ENCODE data around the gene FOXL3. TPM values are rescaled to one million over a fixed set of nuclear protein-coding genes. Genes with fewer than 3 reads are reported as not detected.

Gene FOXL3
- total RNA-seq, 6 experiments from 2014 or later: not detected

DNA sequence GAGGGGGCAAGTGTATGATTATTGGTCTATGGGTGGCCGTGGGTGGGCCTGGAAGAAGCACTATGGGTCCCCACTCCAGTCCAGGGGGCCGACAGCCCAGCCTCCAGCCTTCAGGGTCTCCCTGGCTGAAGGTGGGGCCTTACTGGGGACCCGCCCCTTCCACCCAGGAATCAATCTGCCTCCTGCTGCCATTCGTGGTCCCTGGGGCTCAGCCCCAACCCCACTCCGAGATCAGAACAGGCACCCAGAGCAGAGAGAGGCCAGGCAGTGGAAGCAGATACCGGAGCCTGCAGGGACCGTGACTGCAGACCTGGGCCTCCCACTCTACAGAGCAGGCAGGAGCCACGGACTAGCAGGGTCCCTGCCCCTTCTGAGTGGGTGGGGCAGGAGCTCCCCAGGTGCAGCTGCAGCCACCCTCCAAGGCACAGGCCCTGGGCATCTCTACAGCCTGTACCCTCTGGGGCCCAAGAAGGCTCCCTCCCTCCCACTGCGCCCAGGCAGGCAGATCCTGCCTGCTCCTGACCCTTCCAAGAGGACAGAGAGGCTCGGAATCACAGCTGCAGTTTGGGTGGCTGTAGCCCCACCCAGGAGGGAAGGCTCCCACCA is 13.6 kb upstream of the FOXL3 start:
- no peak overlapping the region for H3K27ac Mint-ChIP-seq
- peaks cover 7% of the 10 kb centered on the region for H3K4me1 Mint-ChIP-seq (ENCODE audit: low read depth)
- no peak for DNase-seq
- H3K4me3 Mint-ChIP-seq: no peak overlapping the region
- TF ChIP-seq CTCF (IDR thresholded peaks at IDR 0.05): no peak
- H3K9me3 Mint-ChIP-seq: peaks cover 10% of the 10 kb centered on the region
- H3K36me3 Mint-ChIP-seq (ENCODE audit: low read depth): peaks cover 5% of the 10 kb centered on the region
- peaks cover 34% of the 10 kb centered on the region for H3K27me3 Mint-ChIP-seq (ENCODE audit: insufficient read depth)

- peaks cover 42% of the 10 kb centered on the region for H3K27me3 Mint-ChIP-seq (ENCODE audit: insufficient read depth)
- no peak for TF ChIP-seq CTCF (IDR thresholded peaks at IDR 0.05)
- H3K27ac Mint-ChIP-seq: no peak overlapping the region
- peaks cover 10% of the 10 kb centered on the region for H3K9me3 Mint-ChIP-seq
- peak; percentile 12 for DNase-seq
- H3K36me3 Mint-ChIP-seq (ENCODE audit: low read depth): peaks cover 5% of the 10 kb centered on the region
- H3K4me3 Mint-ChIP-seq: no peak overlapping the region
- H3K4me1 Mint-ChIP-seq (ENCODE audit: low read depth): peaks cover 7% of the 10 kb centered on the region
Measured at GRCh38 chr7:277228-277627, 12.7 kb upstream of the FOXL3 start.

GRCh38 chr7:278081-278480 is 11.9 kb upstream of the FOXL3 start:
- no peak for DNase-seq

DNA sequence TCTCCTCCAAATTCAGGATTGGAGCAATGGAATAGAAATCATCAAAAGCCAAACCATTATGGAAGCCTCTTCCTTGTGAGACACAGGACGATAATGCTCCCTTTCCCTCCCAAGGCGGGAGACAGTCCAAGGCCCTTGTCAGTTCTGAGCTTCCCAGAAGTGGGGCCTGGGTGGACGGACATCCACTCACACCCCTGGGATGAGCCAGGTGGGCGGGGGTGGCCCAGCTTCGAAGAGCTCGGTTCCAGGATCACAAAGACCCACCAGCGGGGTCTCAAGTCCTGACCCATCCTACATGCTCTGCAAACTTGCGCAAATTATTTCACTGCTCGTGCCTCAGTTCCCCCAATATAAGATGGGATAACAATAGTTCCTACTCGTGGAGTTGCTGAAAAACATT is 10.1 kb upstream of the FOXL3 start:
- Mint-ChIP-seq H3K4me1 (ENCODE audit: low read depth) (peaks cover 5% of the 10 kb centered on the region), H3K4me3 (no peak overlapping the region), H3K27me3 (ENCODE audit: insufficient read depth) (peaks cover 39% of the 10 kb centered on the region), H3K27ac (no peak overlapping the region), H3K36me3 (ENCODE audit: low read depth) (no peaks in the 10 kb centered on the region; the same call in 1 of the 2 replicates), H3K9me3 (no peaks in the 10 kb centered on the region; the same call in 1 of the 2 replicates)
- no peak for TF ChIP-seq CTCF (IDR thresholded peaks at IDR 0.05)
- DNase-seq: no peak

More at GRCh38 chr7:278081-278480, 11.9 kb upstream of the FOXL3 start:
- peaks cover 5% of the 10 kb centered on the region for H3K36me3 Mint-ChIP-seq (ENCODE audit: low read depth)
- no peak overlapping the region for H3K4me3 Mint-ChIP-seq
- H3K27me3 Mint-ChIP-seq (ENCODE audit: insufficient read depth): peaks cover 42% of the 10 kb centered on the region
- peaks cover 10% of the 10 kb centered on the region for H3K9me3 Mint-ChIP-seq
- no peak for TF ChIP-seq CTCF (IDR thresholded peaks at IDR 0.05)
- no peak overlapping the region for H3K27ac Mint-ChIP-seq
- peaks cover 7% of the 10 kb centered on the region for H3K4me1 Mint-ChIP-seq (ENCODE audit: low read depth)

DNA sequence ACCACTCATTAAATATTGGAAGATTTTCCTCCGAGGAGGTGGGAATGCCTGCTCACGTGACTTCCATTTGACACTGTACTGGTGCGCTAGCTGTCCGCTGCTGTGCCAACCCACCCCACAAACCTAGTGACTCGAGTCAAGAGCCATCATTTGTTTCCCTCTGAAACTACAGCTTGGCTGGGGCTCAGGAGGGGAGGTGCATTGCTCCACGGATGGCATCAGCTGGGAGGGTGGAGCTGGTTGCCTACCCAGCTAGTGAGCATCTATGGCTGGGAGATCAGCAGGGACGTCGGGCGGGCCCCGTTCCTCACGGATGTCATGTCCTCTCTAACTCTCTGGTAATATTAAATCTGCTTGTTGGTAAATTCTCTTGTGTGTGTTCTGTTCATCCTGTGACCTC is 9.5 kb upstream of the FOXL3 start:
- Mint-ChIP-seq H3K4me3 (no peak overlapping the region), H3K4me1 (ENCODE audit: low read depth) (no peaks in the 10 kb centered on the region), H3K36me3 (ENCODE audit: low read depth) (no peaks in the 10 kb centered on the region; the same call in 1 of the 2 replicates), H3K9me3 (no peaks in the 10 kb centered on the region; the same call in 1 of the 2 replicates), H3K27me3 (ENCODE audit: insufficient read depth) (peaks cover 38% of the 10 kb centered on the region), H3K27ac (no peak overlapping the region)
- DNase-seq: no peak
- no peak for TF ChIP-seq CTCF (IDR thresholded peaks at IDR 0.05)
